B cell (primary cell): ENCODE measurements around the gene APOE. TPM values are rescaled to one million over a fixed set of nuclear protein-coding genes. Genes with fewer than 3 reads are reported as not detected.
"Not testable (repeated sequence)": the region's sequence is repeated elsewhere in the genome, so short reads cannot be mapped to it uniquely, and the experiment has no call there.

Experiments used
- ATAC-seq: fragments of 200-7000 bp; cut with Tn5 transposase; one replicate; pipeline ENCODE4 v1.10.0; 2021; ENCODE audit warnings: low read depth, mild to moderate bottlenecking, moderate number of reproducible peaks, moderate library complexity
- CTCF ChIA-PET: fragments of 350-600 bp; sonication (Branson Sonifier 250); formaldehyde crosslinking; loops from one replicate; lab custom pipeline; 2021; ENCODE audit warnings: antibody characterized with exemption, inconsistent platforms; lab: Charles Lee
- POLR2A ChIA-PET: fragments of 350-600 bp; sonication (Branson Sonifier 250); formaldehyde crosslinking; loops from one replicate; lab custom pipeline; 2021; ENCODE audit warnings: antibody characterized with exemption; lab: Charles Lee
- DNase-seq: peaks from one replicate; pipeline ENCODE4 v3.0.0; 2013
- H2AFZ ChIP-seq: 2 replicates; pipeline ENCODE4 v1.6.1; 2012; ENCODE audit warnings: mild to moderate bottlenecking, low read depth, low read length; ENCODE audit not compliant: insufficient read depth, poor library complexity, severe bottlenecking
- H3K27ac ChIP-seq, 2 donors: 1 replicate in 1 of 2; 2 replicates in 1 of 2; pipeline ENCODE4 v1.5.1; 2012 to 2013; ENCODE audit warnings: low read length in 2 of 2, mild to moderate bottlenecking in 2 of 2, moderate library complexity in 1 of 2
- H3K27me3 ChIP-seq, 4 experiments: fragments of 200-600 bp in 1 of 4; sonication (generic) in 1 of 4; replicated peaks in 1 of 4; 1 replicate in 2 of 4; 2 replicates in 2 of 4; pipeline versions ENCODE4 v1.6.1 to v1.7.0; 2013 to 2016; ENCODE audit warnings: low read length in 3 of 4, mild to moderate bottlenecking in 2 of 4, mixed read lengths in 1 of 4, moderate library complexity in 1 of 4; ENCODE audit not compliant: insufficient read depth in 4 of 4, control insufficient read depth in 3 of 4; ENCODE audit errors: control extremely low read depth in 1 of 4
- H3K36me3 ChIP-seq, 2 experiments: replicated peaks in 1 of 2; 1 replicate in 1 of 2; 2 replicates in 1 of 2; pipeline versions ENCODE4 v1.6.1 to v1.7.1; 2013; ENCODE audit warnings: low read length in 1 of 2; ENCODE audit not compliant: insufficient read depth in 2 of 2, control insufficient read depth in 1 of 2; ENCODE audit errors: control extremely low read depth in 1 of 2, extremely low read depth in 1 of 2
- H3K4me1 ChIP-seq, 2 donors: fragments of 200-600 bp in 1 of 2; sonication (generic) in 1 of 2; 1 replicate in 1 of 2; 2 replicates in 1 of 2; pipeline versions ENCODE4 v1.5.1 to v1.6.1; 2013 to 2017; ENCODE audit warnings: low read length in 2 of 2; ENCODE audit not compliant: control insufficient read depth in 2 of 2, insufficient read depth in 2 of 2
- H3K4me2 ChIP-seq: replicated peaks from 2 replicates; pipeline ENCODE3; 2012; ENCODE audit warnings: mild to moderate bottlenecking, low read depth, low read length; ENCODE audit not compliant: poor library complexity, severe bottlenecking
- H3K4me3 ChIP-seq, 5 experiments: fragments of 200-600 bp in 1 of 5; sonication (generic) in 1 of 5; 1 replicate in 3 of 5; 2 replicates in 2 of 5; pipeline versions ENCODE4 v1.5.1 to v1.7.0; 2011 to 2016; ENCODE audit warnings: low read length in 4 of 5, mild to moderate bottlenecking in 4 of 5, low read depth in 2 of 5, control low read depth in 1 of 5, moderate library complexity in 1 of 5; ENCODE audit not compliant: insufficient read depth in 1 of 5; ENCODE audit errors: control extremely low read depth in 1 of 5, extremely low read depth in 1 of 5
- H3K79me2 ChIP-seq: fragments of 200-600 bp; sonication (generic); one replicate; pipeline ENCODE4 v1.6.0; 2016; ENCODE audit warnings: low read length; ENCODE audit not compliant: control insufficient read depth, insufficient read depth
- H3K9ac ChIP-seq: fragments of 200-600 bp; sonication (generic); 2 replicates; pipeline ENCODE4 v1.6.1; 2017; ENCODE audit warnings: mild to moderate bottlenecking, low read length, moderate library complexity
- H3K9me3 ChIP-seq, 3 donors: one replicate each; pipeline versions ENCODE4 v1.6.1 to v1.7.1; 2013; ENCODE audit warnings: low read length in 2 of 3; ENCODE audit not compliant: control insufficient read depth in 2 of 3, insufficient read depth in 1 of 3; ENCODE audit errors: control extremely low read depth in 1 of 3
- H4K20me1 ChIP-seq: 2 replicates; pipeline ENCODE4 v1.6.0; 2012; ENCODE audit warnings: mild to moderate bottlenecking, low read length; ENCODE audit not compliant: insufficient read depth, control insufficient read depth, poor library complexity, severe bottlenecking
- H3K27ac Mint-ChIP-seq: one replicate; pipeline ENCODE4 v1.8.0; 2021; ENCODE audit warnings: mixed read lengths
- H3K27me3 Mint-ChIP-seq: one replicate; pipeline ENCODE4 v1.8.0; 2021; ENCODE audit warnings: mixed read lengths
- H3K4me1 Mint-ChIP-seq: one replicate; pipeline ENCODE4 v1.8.0; 2021; ENCODE audit warnings: mixed read lengths
- H3K4me3 Mint-ChIP-seq: one replicate; pipeline ENCODE4 v1.8.0; 2021; ENCODE audit warnings: mixed read lengths
- H3K9me3 Mint-ChIP-seq: one replicate; pipeline ENCODE4 v1.8.0; 2022; ENCODE audit warnings: mixed read lengths; ENCODE audit not compliant: insufficient read depth
- CTCF ChIP-seq: fragments of 200-600 bp; IDR thresholded peaks from one replicate; pipeline ENCODE4 v1.8.0; 2022; ENCODE audit warnings: antibody characterized with exemption, mild to moderate bottlenecking
- EZH2 ChIP-seq: IDR thresholded peaks from 2 replicates; pipeline ENCODE4 v1.6.1; 2012; ENCODE audit warnings: borderline replicate concordance, low read depth, mild to moderate bottlenecking, moderate library complexity, low read length; ENCODE audit not compliant: insufficient read depth, poor library complexity, severe bottlenecking
- WGBS: methylation state at CpG from one replicate; pipeline ENCODE4 v1.1.5; 2013; ENCODE audit warnings: missing lambda C conversion rate; ENCODE audit not compliant: insufficient coverage; 5-methylcytosine and 5-hydroxymethylcytosine counted together
- intact Hi-C: fragments of 100-400 bp; cut with micrococcal nuclease; formaldehyde crosslinking; loops from one replicate; pipeline ENCODE4 v1.10.0; 2022
- polyA plus RNA-seq: library from polyadenylated mRNA; depleted of rRNA; stranded (reverse); fragments of >200 nt; gene quantifications from 2 replicates; pipeline ENCODE4 v1.2.3, GENCODE V29; 2012
- total RNA-seq, 2 donors: library from RNA; stranded (reverse); fragments of 120-200 nt in 1 of 2; gene quantifications; 1 replicate in 1 of 2; 2 replicates in 1 of 2; pipeline versions ENCODE4 v1.2.3 to v1.2.4, GENCODE V29; 2013 to 2022

The APOE gene
- total and polyA plus RNA-seq, 2 donors (not counting 1 experiment from before 2014, with no cell fraction given): 0.74 to 2.8 TPM

- Histone ChIP-seq H3K4me3 (no peak overlapping the region), H3K4me2 (no peak overlapping the region), H3K36me3 (no peaks in the 10 kb centered on the region), H3K79me2 (no peaks in the 10 kb centered on the region), H4K20me1 (no peaks in the 10 kb centered on the region), H3K9me3 (peaks cover 0 to 9% (median 0%) of the 10 kb centered on the region in 3 donors), H3K4me1 (peaks cover 22% of the 10 kb centered on the region in 2 donors), H2AFZ (no peak overlapping the region), H3K27me3 (peaks cover 0 to 47% (median 11%) of the 10 kb centered on the region in 4 experiments), H3K27ac (no peak overlapping the region), H3K9ac (no peak overlapping the region)
- 83% methylated on average over 1 of the region's 5 CpGs for WGBS
- no peak for TF ChIP-seq EZH2
- no peak for TF ChIP-seq CTCF
- Mint-ChIP-seq H3K27ac (no peak overlapping the region), H3K4me3 (no peak overlapping the region), H3K9me3 (no peaks in the 10 kb centered on the region), H3K4me1 (peaks cover 19% of the 10 kb centered on the region), H3K27me3 (peaks cover 39% of the 10 kb centered on the region)
- ChIA-PET CTCF (interaction anchor here (0.6 to 1.1 kb wide), 3 partner anchors 38 to 1217 kb away, joined by 3 read pairs; no protein-coding TSS in a partner anchor), POLR2A (no interaction called here)
- ATAC-seq: no peak
- intact Hi-C loops: no loop called here
- DNase-seq: no peak
Measured at GRCh38 chr19:44909775-44910174, 4.2 kb downstream of the APOE start.

- H3K36me3 ChIP-seq, POLR2A ChIA-PET, H4K20me1 ChIP-seq, H3K9me3 Mint-ChIP-seq, DNase-seq, H3K4me3 ChIP-seq, H2AFZ ChIP-seq, intact Hi-C loops, H3K4me3 Mint-ChIP-seq, ATAC-seq, H3K27ac Mint-ChIP-seq, H3K27ac ChIP-seq, H3K9me3 ChIP-seq, H3K4me2 ChIP-seq, H3K79me2 ChIP-seq, H3K9ac ChIP-seq, H3K4me1 Mint-ChIP-seq: not testable (repeated sequence)
- WGBS: 82% methylated on average over 3 of the region's 6 CpGs
- Histone ChIP-seq H3K4me1 (peaks cover 7 to 13% of the 10 kb centered on the region in 2 donors), H3K27me3 (peaks cover 0 to 29% (median 2%) of the 10 kb centered on the region in 4 experiments)
- CTCF ChIA-PET: interaction anchor here (1.2 to 1.5 kb wide), 2 partner anchors 8 to 39 kb away, joined by 3 read pairs; no protein-coding TSS in a partner anchor
- peaks cover 29% of the 10 kb centered on the region for H3K27me3 Mint-ChIP-seq
Measured at GRCh38 chr19:44911896-44912295, 6.3 kb downstream of the APOE start.
